IPS-11a (cell line): ENCODE results near the gene GBA2.

Experiments used
- H3K4me3 ChIP-seq: one replicate; pipeline ENCODE4 v1.5.1; 2013; ENCODE audit warnings: low read depth, low read length, control low read depth

The GBA2 gene

DNA sequence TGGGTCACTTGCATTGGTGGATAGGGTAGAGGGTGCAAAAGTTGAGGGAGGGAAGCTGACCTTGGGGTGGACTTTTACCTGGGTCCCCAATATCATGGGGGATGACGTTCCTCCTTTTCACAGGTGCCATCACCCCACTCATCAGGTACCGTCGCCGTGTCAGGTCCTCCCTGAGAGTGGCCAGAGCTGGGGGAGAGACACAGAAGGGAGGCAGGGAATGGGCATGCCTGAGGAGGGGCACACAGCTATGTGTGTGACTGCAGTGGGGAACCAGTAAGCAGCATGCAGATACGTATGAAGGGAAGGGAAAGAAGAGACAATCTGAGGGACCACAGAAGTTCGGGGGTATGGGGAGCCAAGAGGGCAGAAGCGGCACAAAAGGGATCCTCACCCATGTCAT is 10.1 kb downstream of the GBA2 start:
- no peak overlapping the region for H3K4me3 ChIP-seq

DNA sequence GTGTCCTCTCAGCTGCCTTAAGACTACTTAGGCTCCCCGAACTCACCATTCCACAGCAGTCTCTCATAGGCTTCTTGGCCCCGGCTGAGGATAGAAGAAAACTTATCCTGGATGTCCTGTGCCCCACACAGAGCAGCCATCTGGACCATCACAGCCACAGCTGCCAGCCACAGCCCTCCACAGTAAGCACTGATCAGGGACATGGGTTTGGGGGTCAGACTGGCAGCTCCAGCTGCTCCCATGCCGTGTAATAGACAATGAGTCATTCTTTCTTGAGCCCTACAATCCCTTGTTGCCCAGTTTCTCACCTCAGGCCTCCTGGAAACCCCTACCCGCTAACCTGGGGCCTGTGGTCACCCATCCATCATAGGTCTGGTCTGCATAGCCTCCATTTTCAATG is 10.8 kb downstream of the GBA2 start:
- no peak overlapping the region for H3K4me3 ChIP-seq

DNA sequence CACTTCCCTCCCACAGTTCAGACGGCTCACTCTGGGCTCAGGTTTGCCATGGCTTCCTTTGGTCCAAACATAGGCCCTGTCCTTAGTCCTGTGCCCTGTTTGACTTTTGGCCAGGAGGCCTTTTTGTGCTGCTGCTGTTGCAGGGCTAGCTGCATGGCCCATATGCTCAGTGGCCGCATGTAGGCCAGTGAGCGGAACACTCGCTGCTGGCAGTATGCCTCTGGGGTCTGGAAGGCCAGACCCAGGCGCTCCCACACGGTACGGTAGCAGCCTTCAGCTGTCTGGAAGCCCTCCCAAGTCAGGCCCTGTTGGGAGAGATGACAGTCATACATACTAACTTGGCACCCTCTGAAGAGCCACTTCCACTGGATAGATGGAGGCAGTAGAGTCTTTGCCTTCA is 11.9 kb downstream of the GBA2 start:
- no peak overlapping the region for H3K4me3 ChIP-seq

DNA sequence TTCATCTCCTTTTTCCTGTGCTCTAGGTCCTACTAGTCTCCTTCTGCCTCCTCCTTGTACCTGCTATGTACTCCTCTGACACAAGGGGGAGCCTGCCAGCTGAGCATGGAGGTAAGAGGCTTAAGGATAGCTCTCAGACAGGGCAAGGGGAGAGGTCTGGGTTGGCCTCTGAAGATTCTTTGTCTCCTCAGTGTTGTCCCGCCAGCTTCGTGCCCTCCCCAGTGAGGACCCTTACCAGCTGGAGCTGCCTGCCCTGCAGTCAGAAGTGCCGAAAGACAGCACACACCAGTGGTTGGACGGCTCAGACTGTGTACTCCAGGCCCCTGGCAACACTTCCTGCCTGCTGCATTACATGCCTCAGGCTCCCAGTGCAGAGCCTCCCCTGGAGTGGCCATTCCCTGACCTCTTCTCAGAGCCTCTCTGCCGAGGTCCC is 12.8 kb downstream of the GBA2 start:
- no peak overlapping the region for H3K4me3 ChIP-seq

DNA sequence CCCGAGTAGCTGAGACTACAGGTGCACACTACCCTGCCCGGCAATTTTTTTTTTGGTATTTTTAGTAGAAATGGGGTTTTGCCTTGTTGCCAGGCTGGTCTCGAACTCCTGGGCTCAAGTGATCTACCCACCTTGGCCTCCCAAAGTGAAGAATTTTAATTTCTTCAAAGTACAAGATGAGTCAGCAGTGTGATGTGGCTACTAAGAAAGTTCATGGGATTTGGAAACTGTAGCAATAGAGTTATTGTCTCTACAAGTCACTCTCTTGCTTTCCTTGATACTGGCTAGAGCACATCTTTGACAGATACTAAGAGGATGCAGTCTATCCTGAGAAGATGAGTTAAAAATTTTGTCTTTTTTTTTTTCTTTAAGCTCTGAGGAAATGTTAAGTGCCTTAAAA is 14.9 kb downstream of the GBA2 start:
- H3K4me3 ChIP-seq: no peak overlapping the region

DNA sequence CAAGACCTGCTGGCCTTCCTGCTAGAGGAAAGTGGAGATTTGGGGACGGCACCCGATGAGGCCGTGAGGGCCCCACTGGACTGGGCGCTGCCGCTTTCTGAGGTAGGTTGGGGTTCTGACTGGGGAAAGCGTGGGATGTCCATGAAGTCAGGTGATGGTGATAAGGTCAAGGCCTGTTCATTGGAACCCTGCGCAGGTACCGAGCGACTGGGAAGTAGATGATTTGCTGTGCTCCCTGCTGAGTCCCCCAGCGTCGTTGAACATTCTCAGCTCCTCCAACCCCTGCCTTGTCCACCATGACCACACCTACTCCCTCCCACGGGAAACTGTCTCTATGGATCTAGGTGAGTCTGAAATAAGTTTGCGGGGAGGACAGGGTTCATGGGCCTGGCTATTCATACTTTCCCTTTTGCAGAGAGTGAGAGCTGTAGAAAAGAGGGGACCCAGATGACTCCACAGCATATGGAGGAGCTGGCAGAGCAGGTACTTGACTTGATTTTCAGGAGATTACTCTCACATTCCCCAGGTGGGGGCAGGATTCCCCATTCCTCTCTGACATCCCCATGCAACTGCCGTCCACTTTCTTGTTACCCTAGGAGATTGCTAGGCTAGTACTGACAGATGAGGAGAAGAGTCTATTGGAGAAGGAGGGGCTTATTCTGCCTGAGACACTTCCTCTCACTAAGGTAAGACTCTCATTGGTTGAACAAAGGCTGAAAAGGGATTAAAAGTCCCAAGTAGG is 16.1 kb downstream of the GBA2 start:
- H3K4me3 ChIP-seq: peak overlapping the region; percentile 77

DNA sequence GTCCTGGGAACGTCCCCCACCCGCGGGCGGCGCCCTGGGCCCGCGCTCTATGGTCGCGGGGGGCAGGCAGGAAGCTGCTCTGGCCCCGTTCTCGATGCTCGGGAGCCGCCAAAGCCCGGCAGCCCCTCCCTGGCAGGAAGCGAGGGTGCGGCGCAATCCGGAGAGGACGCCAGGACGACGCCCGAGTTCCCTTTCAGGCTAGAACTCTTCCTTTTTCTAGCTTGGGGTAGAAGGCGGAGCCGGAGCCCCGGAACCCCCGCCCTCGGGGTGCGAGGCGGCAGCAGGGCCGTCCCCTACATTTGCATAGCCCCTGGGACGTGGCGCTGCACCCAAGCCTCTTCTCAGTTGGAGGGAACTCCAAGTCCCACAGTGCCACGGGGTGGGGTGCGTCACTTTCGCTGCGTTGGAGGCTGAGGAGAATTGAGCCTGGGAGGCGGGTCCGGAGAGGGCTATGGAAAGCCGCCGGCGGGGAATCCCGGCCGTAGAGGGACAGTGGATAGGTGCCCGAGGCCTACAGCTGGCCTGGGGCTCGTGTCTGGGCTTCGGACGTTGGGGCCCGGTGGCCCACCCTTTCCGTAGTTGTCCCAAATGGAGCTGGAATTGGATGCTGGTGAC is 16.7 kb downstream of the GBA2 start, which contains the start of the genes CREB3 and TLN1:
TSS of gene CREB3 (plus strand) at position 482 of the 615 bp plus-strand sequence. CDS start at position 589, 107 bp downstream.
TSS of gene TLN1 (minus strand) at position 11 of the 615 bp plus-strand sequence. CDS start 6,501 bp downstream, outside the sequence.
- peak within 1 kb of the TSS; percentile 77 for H3K4me3 ChIP-seq

DNA sequence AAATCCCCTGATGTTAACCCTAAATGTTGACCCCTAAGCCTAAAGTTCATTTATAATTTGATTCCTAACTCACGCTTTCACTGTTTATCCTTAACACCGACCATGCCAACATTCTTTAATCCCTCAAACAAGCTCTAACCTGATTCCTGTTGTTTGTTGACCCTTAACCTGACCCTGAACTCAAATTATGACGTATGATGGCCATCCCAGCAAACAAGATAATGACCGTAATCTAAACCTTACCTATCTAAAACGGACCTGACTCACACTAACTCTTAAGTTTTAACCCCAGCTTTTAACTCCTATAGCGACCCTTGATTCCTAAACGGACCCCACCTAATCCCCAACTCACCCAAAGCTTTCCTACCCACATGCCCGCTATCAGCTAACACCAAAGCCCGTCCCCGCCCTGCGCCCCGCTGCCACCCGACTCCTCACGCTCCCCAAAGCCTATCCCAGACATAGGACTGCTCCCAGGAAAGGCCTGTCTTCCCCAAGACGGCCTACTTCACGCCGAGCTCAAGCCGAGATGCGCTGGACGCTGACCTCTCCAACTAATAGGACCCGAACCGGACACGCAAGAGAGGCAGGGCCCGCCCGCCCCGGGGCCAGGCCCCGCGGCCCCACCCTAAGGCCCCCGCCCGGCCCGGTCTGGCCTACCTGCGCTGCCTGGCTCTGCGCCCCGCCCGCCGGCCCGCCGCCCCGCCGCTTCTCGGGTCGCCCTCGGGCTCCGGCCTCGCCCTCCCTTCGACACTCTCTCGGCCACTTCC is 17.4 kb downstream of the GBA2 start:
- H3K4me3 ChIP-seq: peak overlapping the region; percentile 77

DNA sequence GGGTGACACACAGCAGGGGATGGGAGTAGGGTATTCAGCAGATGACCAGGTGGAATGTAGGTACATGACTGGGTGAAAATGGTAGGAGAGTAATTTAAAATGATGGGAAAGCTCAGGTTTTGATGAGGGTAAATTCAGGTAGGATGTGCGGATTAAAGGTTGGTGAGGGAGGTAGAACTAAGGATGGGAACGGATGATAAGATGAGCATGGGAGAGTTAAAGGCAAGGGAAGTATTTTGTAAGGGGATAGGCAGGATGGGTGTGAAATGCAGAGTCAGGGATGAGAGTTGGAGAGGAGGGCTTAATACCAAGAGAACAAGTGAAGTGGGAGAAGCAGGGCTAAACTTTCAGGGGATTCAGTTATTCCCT is 18.6 kb downstream of the GBA2 start:
- H3K4me3 ChIP-seq: no peak overlapping the region

DNA sequence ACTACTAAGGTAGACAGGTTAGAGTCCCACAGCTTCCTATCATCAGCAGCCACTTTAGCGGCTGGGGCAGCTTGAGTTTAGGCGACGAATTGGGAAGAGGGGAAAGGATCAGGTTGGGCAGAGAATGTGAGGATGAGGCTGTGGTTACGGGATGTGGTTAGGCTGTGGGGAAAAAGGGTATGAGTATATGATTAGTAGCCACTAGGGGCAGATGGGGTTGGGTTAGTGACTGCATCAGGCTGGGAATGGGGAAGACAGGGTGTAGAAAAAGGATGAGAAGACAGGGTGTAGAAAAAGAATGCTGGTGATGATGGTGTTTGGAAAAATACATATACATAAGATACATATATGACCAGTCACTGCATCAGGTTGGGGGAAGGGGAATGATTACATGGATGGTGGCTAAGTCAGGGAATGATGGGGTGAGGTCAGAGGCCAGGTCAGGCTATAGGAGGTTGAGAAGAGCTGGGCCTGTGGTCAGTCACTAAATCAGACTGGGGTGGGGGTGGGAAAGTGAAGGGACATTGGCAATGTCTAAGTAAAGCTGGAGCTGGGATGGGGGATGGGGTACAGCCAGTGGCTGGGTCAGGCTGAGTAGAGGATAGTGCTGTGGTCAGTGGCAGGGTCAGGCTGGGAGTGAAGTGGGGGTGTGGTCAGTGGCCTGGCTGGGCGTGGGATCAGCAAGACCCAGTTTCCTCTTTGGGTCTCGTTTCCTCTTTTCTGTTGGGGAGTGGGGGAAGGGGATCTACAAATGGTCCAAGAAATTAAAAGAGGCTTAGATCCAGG is 19.1 kb downstream of the GBA2 start:
- no peak overlapping the region for H3K4me3 ChIP-seq

DNA sequence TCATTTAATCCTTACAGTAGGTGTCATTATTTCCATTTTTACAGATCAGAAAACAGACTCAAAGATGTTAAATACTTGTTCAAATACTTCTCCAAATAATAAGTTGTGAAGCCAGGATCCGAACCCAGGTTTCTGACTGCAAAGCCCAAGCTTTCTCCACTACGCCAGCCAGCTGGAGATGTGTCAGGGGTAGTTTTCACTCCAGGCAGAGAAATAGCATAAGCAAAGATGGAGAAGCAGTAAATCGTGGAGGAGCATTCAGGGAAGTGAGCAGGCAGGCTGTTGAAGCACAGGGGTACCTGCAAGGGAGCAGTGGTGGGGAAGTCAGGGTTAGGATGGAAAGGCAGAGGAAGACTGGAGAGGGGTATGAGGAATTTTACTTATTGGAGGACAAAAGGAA is 19.9 kb downstream of the GBA2 start:
- H3K4me3 ChIP-seq: no peak overlapping the region

DNA sequence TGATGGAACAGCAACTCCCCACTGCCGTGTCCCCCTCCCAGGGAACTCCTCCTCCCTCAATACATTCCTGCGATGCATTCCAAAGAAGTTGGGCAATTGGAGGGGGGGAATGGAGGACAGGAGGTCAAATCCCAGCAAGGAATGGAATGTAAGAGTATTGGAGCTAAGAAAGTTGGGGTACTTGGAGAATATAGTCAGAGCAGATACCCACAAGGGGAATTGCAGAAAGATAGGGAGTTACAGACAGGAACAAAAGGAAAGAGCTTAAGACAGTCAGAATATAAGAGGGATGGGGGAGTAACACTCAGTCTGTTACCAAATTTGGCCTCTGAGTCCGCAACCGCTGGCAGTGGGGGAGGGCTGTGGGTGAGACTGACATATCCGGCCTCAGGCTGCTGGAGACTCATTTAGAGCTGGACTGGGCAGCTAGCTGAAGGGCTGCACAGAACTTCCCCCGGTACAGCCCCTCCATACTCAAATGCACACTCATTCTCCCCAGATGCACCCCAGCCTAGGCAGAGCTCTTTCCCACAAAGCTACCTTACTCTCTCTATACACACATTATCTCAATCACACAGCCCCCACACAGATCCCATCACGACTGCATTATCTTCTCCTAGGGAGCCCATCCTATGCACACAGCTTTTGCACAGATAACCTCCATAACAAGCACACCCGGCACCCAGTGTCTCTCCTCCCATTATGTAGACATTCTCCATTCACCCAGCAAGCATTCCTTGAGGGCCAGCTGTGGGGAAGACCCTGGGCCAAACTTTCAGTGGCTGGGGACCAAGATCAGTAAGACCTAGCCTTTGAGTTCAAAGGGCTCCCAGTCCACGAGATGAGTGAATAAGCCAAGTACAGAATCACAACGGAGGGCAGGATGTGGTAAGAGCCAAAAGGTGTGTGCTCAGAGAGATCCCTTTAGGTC is 20.7 kb downstream of the GBA2 start:
- H3K4me3 ChIP-seq: no peak overlapping the region

DNA sequence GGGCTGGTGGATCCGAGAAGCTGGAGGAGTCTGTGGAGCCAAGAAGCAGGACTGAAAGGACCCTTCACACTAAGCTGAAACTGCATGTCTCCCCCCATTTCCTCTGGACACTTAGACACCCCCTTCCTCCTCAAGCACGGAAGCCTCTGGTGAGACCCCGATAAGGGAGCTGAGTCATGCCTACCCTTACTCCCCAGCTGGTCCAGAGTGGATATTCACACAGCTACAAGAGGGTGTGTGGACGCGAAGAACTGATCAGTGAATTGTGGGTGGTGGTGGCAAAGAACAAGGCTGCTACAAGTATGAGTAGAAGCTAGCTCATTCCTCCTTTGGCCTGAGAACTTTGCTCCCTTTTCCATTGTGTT is 21.4 kb downstream of the GBA2 start:
- no peak overlapping the region for H3K4me3 ChIP-seq

DNA sequence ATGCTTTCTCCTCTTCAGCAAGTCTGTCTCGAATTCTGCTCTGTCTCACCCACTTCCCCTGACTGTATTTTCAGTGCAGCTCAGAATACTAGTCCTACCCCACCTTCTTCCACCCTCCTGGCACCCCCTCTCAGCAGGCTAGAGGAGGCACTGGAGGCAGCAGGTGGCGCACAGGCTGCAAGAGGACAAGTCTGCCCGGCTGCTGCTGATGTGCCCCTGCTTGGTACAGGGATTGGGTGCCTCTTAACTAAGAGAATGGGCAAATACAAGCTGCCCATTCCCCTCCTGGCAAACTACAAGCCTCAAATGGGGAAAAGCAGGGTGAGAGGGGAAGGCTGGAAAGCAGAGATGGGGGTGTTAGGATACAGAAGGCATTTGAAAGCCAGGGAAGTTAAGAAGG is 22.1 kb downstream of the GBA2 start:
- H3K4me3 ChIP-seq: no peak overlapping the region

DNA sequence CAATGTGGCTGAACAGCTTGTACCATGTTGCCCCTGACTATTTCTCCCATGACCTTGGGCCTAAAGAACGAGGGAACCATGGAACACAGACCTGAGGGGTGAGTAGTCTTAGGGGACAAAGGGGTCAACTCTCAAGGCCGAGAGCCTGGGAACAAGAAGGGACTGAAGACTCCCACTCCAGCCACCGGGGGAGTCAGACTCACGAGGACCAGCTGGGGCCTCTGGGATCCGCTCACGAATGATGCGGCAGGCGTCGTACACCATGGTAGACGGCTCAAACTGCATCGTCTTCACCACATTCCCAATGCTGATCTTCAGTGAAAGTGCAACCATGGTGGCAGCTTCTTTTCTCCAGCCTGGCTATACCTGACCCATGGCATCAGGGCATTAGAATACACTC is 23.7 kb downstream of the GBA2 start:
- H3K4me3 ChIP-seq: no peak overlapping the region

DNA sequence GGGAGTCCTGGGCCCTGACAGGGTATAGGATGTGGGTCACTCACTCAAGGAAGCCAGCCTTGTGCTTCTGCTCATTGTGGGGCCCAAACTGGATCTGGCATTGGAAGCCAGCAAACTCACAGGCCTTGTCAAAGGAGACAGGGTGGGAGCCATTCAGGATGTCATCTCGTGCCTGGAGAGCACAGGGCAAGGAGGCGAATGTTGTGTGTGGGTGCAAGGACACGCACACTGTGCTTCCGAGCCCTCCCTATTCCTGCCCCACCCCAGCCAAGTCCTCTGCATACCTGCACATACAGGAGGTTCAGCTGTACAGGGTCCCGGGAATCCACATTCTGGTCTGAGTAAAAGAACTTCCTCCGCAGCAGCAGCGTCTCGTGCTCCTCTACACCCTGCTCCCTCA is 25.1 kb downstream of the GBA2 start:
- no peak overlapping the region for H3K4me3 ChIP-seq

DNA sequence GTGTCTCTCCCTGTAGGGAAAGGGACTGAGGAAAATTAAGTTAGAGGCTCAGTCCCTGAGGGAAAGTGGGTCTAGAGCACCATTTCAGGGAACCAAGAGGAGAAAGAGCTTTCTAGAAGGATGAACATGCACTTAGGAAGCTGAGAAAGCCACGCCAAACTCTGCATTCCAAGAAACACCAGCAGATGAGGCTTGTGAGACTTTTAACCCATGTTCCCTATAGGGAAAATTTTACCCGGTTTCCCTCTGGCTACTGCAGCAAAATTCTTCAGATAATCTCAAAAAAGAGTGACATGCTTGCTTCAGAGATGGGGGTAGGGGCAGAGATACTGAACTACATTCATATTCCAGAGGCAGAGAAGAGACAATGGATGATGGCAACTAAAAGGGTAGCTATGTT is 25.6 kb downstream of the GBA2 start:
- no peak overlapping the region for H3K4me3 ChIP-seq

DNA sequence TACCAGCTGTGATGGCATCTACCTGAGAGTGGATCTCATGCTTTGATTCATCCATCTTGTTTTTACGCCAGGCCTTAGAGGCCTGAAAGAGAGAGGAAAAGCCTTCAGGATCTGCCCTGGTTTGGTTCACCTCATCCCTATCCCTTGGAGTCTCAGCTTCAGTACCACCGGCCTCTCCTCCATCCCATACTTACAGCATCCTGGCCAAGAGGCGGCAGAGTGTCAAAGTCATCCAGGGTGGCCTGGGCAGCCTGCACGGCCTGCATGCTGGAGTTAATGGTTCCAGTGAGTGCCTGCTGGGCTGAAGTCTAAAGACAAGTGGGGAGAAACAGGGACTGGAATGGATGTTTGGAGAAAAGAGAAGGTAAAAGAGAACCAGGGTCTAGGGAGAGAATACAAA is 29.5 kb downstream of the GBA2 start:
- no peak overlapping the region for H3K4me3 ChIP-seq

DNA sequence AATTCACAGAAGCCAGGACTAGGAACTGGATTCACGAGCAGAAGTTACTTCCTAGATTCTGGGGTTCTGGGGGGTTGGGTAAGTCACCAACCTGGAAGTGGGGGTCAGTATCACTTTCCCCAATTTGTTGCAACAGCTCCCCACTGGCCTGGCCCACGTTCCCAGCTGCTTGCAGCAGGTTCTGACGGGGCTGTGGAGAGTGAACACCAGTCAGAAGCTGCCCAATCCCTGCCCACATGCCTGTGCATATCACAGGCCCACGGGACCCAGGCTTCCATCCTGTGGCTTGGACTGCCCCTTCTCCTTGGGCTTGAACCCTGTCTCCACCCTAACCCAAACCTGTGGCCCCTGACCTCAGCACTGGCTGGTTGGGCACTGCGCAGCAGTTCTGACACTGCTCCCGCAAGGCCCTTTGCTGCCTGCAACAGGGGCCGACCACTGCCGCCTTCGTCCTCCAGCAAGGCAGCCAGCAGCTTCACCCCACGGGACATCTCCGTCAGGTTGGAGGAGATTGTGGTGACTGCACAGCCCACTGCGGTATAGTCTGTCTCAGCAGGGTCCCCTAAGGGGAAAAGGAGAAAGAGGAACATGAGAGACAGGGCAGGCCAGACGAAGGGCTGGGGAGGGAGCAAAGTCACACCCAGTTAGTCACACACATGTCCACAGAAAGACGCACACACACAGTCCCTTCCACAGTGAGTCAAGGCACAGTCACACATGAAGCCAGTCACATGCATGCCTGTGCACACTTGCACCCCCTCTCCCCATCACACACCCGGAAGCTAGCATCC is 30.1 kb downstream of the GBA2 start:
- H3K4me3 ChIP-seq: no peak overlapping the region
